Right renal pelvis (tissue), 4 donors: Measurements from ENCODE around the gene MEIKIN. TPM values are rescaled to one million over a fixed set of nuclear protein-coding genes. Genes with fewer than 3 reads are reported as not detected.
"Not testable (repeated sequence)": the region's sequence is repeated elsewhere in the genome, so short reads cannot be mapped to it uniquely, and the experiment has no call there.

Source experiments
- DNase-seq, 4 donors: peaks; one replicate each; pipeline ENCODE4 v3.0.0-alpha.2; 2013; ENCODE audit warnings: low read depth in 4 of 4, low spot score in 3 of 4, missing footprints in 1 of 4
- polyA plus RNA-seq, 4 donors: library from polyadenylated mRNA; unstranded; fragments of 120-200 nt; gene quantifications; one replicate each; pipeline ENCODE4 v1.2.1, GENCODE V29; 2013; ENCODE audit not compliant: insufficient read length in 4 of 4

Gene MEIKIN
- polyA plus RNA-seq, 4 donors: 0.17 TPM; not detected in 3

DNA sequence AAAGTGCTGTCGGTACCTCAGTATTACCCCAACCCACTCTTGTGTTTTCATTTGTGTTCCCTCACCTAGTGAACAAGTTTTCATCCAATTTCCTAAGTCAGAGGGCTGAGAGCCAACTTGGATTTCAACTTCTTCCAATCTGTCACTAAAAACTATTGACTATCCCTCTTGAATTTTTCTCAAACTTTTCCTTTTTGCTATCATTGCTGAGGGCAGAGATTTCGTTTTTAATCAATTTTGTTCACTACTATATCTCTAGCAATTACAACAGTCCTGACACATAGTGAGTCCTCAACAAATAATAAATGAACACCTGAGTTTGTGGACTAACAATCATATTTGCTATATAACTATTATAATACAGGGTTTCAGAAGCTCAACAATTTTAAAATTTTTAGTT lies 29.0 kb downstream of the MEIKIN start:
- no peak for DNase-seq

DNA sequence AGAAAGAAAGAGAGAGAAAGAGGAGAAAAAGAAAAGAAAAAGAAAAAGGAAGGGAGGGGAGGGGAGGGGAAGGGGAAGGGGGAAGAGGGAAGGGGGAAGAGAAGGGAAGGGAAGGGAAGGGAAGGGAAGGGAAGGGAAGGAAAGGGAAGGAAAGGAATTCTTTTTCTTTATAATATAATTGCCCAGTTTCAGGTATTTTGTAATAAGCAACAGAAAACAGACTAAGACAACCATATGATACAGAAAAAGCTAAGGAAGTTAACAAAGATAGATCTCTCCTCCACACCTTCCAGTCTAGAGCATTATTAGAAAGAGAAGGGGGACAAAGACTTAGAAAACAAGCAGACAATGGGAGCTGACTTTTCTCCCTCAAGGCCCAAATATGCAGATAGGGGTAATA lies 31.0 kb downstream of the MEIKIN start:
- DNase-seq: no peak

DNA sequence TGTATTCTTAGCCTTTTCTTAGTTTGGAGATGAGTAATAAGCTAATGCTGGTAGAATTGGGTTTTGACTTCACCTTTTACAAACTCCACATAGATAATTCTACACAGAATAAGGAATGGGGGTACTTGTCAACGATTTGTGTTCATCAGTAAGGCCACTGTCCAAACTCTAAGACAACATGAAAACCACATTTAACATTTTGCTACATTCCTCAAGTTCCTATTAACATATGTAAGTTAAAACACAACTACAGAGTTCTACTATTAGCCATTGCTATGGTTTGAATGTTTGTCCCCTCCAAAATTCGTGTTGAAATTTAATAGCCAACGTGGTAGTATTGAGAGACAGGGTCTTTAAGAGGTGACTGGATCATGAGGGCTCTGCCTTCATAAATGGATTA lies 31.9 kb downstream of the MEIKIN start:
- DNase-seq: no peak

DNA sequence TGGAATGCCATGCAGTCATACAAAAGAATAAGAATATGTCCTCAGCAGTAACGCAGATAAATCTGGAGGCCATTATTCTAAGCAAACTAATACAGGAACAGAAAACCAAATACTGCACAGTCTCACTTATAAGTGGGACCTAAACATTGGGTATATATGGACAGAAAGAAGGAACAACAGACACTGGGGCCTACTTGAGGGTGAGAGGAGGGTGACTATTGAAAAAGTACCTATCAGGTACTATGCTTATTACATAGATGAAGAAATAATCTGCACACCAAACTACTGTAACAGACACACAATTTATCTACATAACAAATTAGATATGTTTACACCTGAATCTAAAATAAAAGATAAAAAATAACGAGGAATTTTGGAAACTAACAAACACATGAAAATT lies 38.8 kb downstream of the MEIKIN start:
- no peak for DNase-seq

DNA sequence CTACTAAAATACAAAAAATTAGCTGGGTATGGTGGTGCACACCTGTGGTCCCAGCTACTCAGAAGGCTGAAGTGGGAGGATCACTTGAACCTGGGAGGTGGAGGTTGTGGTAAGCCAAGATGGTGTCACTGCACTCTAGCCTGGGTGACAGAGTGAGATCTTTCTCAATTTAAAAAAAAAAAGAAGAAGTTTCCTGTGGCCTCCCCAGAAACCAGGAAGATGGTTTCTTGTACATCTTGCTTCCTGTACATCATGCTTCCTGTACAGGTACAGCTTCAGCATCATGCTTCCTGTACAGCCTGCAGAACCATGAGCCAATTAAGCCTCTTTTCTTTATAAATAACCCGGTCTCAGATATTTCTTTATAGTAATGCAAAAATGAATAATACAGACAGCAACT lies 43.2 kb downstream of the MEIKIN start:
- DNase-seq: not testable (repeated sequence)

DNA sequence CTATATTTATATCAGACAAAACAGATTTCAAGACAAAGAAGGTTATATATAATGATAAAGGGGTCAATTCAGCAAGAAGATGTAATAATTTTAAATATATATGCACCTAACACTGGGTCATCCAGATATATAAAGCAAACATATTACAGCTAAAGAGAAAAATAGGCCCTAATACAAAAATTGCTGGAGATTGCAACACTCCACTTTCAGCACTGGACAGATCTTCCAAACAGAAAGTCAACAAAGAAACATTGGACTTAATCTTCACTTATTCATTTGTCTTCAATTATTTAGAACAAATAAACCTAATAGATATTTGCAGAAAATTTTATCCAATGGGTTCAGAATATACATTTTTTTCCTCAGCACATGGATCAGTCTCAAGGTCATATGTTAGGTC lies 45.8 kb downstream of the MEIKIN start:
- DNase-seq: no peak

DNA sequence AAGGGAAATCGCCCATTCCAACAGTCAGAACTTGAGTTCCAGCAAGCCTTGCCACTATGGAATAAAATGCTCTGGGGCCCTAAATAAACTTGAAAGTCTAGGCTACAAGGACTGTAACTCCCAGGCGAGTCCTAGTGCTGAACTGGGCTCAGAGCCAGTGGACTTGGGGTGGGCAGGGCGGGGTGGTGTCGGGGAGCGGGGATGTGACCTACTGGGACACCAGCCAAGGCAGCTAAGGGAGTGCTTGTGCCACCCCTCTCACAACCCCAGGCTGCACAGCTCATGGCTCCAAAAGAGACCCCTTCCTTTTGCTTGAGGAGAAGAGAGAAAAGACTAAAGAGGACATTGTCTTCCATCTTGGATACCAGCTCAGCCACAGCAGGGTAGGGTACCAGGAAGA lies 61.5 kb downstream of the MEIKIN start:
- DNase-seq: no peak

DNA sequence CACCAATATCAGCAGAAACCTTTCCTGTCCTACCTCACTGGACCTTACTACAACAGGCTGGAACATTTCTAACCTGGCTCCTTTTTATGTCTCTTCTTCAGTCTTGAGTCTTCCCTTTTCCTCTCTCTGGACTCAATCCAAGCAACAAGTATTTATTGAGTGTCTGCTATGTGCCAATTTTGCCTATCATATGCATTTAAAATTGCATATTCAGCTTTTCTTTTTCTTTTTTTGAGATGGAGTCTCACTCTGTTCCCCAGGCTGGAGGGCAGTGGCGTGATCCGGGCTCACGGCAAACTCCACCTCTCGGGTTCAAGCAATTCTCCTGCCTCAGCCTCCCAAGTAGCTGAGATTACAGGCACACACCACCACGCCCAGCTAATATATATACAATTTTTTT lies 65.8 kb downstream of the MEIKIN start:
- DNase-seq: no peak

DNA sequence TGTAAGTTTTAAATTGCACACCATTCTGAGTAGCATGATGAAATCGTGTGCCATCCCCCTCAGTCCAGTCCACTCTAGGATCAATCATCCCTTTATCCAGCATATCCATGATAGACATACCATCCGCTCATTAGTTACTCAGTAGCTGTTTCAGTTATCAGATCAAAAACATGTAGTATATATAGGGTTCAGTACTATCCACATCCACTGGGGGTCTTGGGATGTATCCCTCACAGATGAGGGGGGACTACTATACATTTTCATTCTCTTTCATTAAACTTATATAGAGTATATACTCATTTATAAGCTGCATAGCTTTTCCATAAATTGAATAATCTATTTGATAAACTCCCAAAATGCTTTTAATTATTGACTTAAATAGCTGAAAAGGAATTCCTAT lies 67.6 kb downstream of the MEIKIN start:
- no peak for DNase-seq

DNA sequence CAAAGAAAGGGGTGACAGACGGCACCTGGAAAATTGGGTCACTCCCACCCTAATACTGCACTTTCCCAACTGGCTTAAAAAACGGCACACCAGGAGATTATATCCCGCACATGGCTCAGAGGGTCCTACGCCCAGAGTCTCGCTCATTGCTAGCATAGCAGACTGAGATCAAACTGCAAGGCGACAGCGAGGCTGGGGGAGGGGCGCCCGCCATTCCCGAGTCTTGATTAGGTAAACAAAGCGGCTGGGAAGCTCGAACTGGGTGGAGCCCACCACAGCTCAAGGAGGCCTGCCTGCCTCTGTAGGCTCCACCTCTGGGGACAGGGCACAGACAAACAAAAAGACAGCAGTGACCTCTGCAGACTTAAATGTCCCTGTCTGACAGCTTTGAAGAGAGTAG lies 74.2 kb downstream of the MEIKIN start:
- not testable (repeated sequence) for DNase-seq

DNA sequence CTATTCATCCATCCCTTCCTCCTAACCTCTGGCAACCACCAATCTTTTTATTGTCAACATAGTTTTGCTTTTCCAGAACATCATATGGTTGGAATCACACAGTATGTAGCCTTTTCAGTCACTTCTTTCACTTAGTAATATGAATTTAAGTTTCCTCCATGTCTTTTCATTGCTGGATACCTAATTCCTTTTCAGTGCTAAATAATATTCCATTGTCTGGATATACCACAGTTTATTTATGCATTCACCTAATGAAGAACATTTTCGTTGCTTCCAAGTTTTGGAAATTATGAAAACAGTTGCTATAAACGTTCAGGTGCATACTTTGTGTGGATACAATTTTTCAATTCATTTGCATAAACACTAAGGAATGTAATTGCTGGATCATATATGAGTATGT lies 77.9 kb downstream of the MEIKIN start:
- no peak for DNase-seq

DNA sequence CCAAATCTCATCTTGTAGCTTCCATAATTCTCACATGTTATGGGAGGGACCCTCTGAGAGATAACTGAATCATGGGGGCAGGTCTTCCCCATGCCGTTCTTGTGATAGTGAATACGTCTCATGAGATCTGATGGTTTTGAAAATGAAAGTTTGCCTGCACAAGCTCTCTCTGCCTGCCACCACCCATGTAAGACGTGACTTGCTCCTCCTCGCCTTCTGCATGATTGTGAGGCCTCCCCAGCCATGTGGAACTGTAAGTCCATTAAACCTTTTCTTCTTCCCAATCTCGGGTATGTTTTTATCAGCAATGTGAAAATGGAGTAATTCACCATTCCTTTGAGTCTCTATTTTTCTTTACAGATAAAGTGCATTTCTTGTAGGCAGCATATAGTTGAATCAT lies 81.8 kb downstream of the MEIKIN start:
- DNase-seq: no peak

DNA sequence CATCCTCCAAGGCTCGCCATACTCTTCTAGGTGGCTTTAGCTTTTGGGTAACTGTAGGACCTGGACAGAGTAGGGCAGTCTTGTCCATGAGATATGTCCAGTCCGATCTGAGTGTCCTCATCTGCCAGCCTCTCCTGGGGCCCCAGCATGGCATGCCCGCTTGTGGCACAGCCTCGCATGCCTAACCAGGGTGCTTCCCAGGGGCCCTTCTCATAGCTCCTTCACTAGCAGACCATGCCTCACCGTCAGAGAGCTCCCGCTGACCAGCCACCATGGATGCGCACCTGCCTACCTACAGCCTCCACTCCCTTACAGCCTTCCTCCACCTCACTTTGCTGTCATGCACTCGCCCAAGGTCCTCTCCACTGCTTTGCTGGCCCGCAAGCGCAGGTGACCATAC lies 88.1 kb downstream of the MEIKIN start:
- no peak for DNase-seq

DNA sequence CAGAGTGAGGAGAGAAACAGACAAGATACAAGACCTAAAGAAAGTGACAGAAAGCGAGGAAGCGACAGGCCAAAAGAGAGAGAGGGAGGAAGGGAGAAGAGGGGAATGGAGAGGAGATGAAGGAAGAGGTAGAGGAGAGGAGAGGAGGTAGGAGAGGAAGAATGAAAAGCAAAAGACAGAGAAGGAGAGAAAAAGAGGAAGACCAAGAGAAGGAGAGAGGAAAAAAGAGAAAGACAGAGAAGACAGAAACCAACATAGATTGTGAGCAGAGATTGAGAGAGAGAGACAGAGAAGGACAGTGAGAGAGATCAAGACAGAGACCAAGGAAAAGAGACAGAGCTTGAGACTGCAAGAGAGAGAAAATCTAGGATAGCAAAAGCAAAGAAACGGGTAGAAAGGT lies 90.0 kb downstream of the MEIKIN start:
- DNase-seq: no peak

DNA sequence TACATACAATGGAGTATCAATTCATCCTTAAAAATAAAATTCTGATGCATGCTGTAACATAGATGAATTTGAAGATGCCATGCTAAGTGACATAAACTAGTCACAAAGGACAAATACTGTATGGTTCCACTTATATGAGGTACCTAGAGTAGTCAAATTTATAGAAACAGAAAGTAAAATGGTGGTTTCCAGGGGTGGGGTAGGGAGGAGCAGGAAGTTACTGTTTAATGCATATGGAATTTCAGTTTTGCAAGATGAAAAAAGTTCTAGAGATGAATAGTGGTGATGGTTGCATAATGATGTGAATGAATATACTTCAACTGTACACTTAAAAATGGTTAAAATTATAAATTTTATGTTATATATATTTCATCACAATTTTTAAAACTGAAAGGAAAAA lies 91.3 kb downstream of the MEIKIN start:
- no peak for DNase-seq

DNA sequence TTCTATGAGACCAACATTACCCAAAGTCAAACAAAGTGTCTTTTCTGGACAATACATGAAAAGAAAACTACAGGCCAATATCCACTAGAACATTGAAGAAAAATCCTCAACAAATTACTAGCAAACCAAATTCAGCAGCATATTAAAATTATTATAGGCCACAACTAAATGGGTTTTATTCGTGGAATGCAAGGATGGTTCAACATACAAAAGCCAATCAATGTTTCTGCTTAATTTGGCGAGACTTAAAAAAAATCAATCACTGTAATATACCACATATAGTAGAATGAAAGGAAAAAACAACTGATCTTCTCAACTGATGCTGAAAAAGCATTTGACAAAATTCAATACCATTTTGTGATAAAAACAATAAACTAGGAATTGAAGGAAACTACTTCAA lies 96.8 kb downstream of the MEIKIN start:
- DNase-seq: no peak

DNA sequence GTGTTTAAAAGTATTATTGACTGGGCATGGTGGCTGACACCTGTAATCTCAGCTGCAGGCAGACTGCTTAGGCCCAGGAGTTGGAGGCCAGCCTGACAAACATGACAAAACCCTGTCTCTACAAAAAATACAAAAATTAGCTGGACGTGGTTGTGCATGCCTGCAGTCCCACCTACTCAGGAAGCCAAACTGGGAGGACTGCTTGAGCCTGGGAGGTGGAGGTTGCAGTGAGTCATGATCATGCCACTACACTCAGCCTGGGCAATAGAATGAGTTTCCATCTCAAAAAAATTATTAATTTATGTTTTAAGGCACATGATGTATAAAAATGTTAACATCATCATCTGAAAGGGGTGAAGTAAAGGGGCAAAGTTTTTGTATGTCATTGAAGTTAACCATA lies 98.9 kb downstream of the MEIKIN start:
- DNase-seq: no peak

DNA sequence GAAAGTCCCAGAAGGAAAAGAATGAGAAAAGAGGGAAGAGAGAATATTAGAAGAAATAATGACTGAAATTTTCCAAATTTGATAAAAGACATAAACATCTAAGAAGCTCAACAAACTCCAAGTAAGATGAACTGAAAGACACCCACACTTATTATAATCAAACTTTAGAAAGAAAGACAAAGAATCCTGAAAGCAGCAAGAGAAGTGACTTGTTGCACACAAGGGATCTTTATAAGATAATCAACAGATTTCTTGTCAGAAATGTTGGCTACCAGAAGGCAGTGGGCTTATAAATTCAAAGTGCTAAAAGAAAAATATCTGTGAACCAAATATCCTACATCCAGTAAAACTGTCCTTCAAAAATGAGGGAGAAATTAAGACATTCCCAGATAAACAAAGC lies 99.6 kb downstream of the MEIKIN start:
- no peak for DNase-seq

DNA sequence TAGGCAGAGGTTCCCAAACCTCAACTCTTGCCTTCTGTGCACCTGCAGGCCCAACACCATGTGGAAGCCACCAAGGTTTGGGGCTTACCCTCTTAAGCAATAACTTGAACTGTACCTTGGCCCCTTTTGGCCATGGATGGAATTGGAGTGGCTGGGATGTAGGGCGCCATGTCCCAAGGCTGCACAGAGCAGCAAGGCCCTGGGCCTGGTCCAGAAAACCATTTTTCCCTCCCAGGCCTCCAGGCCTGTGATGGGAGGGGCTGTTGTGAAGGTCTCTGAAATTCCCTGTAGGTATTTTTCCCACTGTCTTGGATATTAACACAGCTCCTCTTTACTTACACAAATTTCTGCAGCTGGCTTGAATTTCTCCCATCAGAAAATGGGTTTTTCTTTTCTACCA lies 102.5 kb downstream of the MEIKIN start:
- DNase-seq: not testable (repeated sequence)

DNA sequence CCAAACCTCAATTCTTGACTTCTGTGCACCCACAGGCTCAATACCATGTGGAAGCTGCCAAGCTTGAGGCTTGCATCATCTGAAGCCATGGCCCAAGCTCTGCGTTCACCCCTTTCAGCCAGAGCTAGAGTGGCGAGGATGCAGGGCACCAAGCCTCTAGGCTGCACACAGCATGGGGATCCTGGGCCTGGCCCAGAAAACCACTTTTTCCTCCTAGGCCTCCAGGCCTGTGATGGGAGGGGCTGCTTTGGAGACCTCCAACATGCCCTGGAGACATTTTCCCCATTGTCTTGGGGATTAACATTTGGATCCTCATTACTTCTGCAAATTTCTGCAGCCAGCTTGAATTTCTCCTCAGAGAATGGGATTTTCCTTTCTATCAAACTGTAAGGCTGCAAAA lies 112.8 kb downstream of the MEIKIN start:
- DNase-seq: not testable (repeated sequence)

DNA sequence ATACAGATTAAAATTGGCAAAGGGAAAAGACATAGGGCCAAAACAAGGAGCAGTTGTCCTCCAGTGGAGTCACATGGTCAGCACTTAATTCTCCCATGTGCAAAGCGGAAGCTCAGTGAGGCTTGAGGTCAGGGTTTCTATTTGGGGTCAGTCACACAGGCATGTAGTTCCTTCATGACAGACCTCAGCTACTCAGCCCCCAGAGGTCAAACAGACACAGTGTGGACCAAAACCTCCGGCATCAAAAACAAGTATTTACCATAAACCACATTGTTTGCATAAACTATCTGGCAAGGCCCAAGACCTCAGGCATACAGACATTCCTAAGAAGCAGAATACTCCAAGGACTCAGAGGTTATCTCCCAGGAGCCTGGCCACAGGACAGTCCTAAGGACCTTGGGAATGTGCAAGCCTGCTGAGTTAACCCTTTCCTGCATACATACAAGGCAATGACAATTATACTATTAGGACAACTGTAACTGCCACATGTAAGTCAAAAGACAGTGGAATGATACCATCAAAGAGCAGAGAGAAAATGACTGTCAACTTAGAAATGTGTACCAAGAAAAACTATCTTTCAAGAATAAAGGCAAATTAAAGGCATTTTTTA lies 120.0 kb downstream of the MEIKIN start:
- no peak for DNase-seq

DNA sequence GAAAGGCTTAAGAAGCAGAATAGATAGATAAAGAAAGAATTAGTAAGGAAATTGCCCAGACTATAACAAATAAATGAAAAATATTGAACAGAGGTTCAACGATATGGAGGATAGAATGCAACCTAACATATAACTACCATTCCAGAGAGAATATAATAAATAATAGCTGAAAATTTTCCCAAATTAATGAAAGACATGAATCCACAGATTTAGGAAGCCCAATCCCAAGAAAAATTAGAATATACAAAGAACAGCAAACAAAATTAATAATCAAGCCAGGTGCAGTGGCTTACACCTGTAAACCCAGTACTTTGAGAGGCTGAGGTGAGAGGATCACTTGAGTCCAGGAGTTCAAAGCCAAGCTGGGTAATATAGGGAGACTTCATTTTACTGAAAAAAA lies 120.8 kb downstream of the MEIKIN start:
- no peak for DNase-seq

DNA sequence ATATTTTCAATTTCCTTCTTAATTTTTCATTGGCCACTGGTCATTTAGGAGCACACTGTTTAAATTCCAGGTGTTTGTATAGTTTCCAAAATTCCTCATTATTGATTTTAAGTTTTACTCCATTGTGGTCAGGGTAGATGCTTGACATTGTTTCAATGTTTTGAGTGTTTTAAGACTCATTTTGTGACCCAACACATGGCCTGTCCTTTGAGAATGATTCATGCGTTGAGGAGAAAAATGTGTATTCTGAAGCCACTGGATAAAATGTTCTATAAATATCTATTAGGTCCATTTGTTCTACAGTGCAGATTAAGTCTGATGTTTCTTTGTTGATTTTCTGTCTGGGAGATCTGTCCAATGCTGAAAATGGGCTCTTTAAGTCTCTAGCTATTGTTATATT lies 124.2 kb downstream of the MEIKIN start:
- no peak for DNase-seq
